Medulla oblongata (tissue), 1 donor: Measurements from ENCODE around the gene GAL3ST2.
"Not testable (repeated sequence)": the region's sequence is repeated elsewhere in the genome, so short reads cannot be mapped to it uniquely, and the experiment has no call there.

Source experiments
- DNase-seq: peaks from one replicate; pipeline ENCODE4 v3.0.0-alpha.2; 2015; ENCODE audit errors: extremely low spot score

GAL3ST2 gene

GRCh38 chr2:241776336-241777169, at the start of gene GAL3ST2:
GAL3ST2 (plus strand) TSS chr2:241776822; CDS start chr2:241776956, 134 bp downstream.
- no peak for DNase-seq

- no peak for DNase-seq
These were observed 48.6 kb upstream of the GAL3ST2 start for GRCh38 chr2:241728000-241728399.

DNA sequence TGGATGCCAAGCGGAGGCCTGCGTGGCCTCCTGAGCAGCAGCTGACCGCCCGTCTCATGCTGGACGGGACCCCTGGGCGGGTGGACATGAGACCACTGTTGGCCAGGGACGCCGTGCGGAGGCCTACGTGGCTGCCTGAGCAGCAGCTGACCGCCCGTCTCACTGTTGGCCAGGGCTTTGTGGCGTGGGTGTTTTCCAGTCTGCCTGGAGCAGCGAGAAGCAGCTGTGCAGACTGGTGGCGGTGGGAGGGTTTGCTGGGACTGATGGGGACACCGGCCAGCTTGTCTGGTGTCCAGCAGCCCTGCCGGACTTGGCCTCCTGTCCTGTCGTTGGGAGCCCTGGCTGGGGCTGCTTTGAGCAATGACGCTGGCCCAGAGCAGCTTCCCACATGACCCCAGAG, 48.0 kb upstream of the GAL3ST2 start:
- DNase-seq: peak; percentile 61

DNA sequence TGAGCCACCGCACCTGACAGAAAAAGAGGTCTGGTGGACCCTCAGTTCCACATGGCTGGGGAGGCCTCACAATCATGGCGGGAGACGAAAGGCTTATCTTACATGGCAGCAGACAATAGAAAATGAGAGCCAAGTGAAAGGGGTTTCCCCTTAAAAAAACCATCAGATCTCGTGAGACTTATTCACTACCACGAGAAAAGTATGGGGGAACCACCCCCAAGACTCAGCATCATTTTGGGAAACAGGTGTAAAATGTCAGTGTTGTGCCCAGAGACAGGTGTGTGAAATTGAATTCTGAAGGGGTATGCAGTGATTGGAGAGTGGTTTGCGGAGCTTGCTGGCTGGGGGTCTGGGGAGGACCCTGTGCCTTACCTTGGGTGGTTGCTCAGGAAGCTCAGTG, 46.8 kb upstream of the GAL3ST2 start:
- no peak for DNase-seq

- DNase-seq: no peak
These were observed 45.8 kb upstream of the GAL3ST2 start for GRCh38 chr2:241730671-241731293.

- peak; percentile 25 for DNase-seq
These were observed 44.0 kb upstream of the GAL3ST2 start for GRCh38 chr2:241732513-241733186.

DNA sequence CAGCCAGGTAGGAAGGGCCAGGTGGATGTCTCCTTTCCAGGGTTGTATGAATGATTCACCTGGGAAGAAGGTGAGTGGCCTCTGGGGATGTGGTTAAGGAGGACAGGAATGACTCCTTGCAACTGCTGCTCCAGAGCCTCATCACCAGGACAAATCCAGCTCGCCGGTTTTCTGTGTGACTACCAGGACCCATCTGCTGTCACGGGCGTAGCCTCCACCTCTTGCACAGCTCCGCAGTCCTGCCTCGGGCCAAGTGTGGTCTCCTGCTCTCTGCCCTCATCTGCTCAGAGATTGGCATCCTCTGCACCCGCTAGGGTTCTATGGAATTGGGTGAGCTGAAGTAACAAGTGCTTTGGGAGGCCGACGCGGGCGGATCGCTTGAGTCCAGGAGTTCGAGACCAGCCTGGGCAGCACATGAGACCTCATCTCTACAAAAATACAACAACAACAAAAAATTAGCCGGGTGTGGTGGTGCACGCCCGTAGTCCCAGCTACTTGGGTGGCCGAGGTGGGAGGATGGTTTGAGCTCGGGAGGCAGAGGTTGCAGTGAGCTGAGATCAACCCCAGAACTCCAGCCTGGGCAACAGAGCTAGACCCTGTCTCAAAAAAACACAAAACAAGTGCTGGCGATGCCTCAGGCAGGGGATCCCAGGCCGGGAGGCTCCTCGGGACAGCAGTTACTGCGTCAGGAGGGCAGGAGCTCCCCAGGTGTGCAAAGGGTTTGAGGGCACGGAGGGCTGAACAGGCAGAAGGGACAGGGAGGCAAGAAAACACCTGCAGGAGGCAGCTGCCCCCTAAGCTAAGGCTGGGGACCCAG, 43.0 kb upstream of the GAL3ST2 start:
- DNase-seq: peak; percentile 4

DNA sequence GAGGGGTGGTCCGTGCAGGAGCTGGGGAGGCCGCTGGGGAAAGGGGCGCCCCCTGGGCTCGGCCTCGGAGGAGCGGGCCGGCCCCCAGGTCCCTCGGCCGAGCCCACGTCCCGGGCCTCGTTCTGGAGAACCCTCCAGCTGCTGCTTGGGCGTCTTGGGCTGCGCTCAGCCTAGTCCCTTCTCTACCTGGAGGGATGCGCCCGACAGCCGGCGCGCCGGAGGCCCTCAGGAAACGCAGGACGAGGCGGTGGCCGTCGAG, 42.5 kb upstream of the GAL3ST2 start:
- no peak for DNase-seq

- DNase-seq: peak; percentile 92
These were observed 42.0 kb upstream of the GAL3ST2 start, which contains the start of gene D2HGDH for GRCh38 chr2:241734467-241735208. D2HGDH (plus strand) TSS chr2:241734630; CDS start chr2:241735225, 595 bp downstream.

GRCh38 chr2:241736111-241736510, 40.5 kb upstream of the GAL3ST2 start:
- no peak for DNase-seq

- no peak for DNase-seq
These were observed 38.5 kb upstream of the GAL3ST2 start for GRCh38 chr2:241738040-241738686.

DNA sequence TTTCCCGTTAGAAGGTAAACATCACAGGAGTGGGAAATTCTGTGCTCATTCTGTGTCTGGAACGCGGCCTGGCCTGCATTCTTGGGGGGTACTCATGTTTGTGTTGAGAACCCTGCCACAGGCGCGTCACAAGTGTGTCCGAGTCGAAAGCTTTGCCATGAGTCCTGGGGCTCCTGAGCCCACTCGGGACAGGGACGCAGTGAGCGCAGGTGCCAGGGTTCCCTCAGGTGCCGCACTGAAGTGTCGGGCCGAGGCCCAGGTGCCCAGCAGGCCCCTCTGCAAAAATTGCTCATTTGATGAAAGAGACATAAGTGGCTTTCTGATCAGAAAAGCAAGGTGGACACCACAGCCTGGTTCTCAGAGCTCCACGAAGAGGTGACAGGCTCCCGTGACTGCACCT, 37.4 kb upstream of the GAL3ST2 start:
- DNase-seq: no peak

DNA sequence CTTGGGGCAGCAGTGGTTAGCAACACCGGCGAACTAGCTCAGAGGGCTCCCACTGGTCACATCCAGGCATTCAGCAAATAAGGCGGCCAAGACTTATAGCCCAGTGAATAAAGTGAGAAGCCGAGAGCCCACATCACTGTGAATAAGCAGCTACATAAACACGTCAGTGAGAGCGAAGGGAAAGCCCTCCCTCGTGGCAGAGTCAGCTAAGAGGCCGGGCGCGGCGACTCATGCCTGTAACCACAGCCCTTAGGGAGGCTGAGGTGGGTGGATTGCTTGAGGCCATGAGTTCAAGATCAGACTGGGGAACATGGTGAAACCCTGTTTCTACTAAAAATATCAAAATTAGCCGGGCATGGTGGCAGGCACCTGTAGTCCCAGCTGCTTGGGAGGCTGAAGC, 37.0 kb upstream of the GAL3ST2 start:
- DNase-seq: no peak

GRCh38 chr2:241741016-241741415, 35.6 kb upstream of the GAL3ST2 start:
- no peak for DNase-seq

- DNase-seq: no peak
These were observed 34.2 kb upstream of the GAL3ST2 start for GRCh38 chr2:241742320-241742939.

- DNase-seq: not testable (repeated sequence)
These were observed 33.6 kb upstream of the GAL3ST2 start for GRCh38 chr2:241743008-241743407.

DNA sequence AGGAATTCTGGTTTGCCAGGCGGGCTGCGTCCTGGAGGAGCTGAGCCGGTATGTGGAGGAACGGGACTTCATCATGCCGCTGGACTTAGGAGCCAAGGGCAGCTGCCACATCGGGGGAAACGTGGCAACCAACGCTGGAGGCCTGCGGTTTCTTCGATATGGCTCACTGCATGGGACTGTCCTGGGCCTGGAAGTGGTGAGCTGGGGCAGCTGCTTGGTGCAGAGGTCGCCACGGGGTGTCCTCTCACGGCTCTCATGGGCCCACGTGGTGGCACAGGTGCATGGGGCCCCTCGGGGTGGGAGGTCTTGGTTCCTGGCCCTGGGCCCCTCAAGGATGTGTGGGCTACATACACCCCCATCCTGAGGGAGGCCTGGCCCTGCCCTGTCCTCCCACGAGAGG, 33.0 kb upstream of the GAL3ST2 start:
- DNase-seq: no peak

- no peak for DNase-seq
These were observed 32.4 kb upstream of the GAL3ST2 start for GRCh38 chr2:241744028-241744754.

DNA sequence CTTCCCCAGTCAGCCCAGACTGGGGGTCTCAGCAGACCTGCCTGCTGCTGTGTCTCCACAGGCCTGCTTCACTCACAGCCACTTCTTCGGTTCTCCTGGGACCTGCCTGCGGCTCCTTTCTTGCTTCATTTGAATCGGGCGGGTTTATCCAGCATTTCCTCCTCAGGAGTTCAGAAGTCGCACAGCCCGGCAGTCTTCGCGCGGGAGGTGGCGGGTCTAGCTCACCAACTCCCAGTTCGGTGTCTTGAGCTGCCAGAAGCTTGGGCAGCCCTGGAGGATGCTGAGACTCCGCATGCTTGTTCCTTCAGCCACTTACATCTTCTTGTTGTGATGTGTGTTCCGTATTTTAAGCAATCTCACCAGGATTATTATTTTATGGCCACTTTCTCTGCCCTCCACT, 31.3 kb upstream of the GAL3ST2 start:
- DNase-seq: no peak

DNA sequence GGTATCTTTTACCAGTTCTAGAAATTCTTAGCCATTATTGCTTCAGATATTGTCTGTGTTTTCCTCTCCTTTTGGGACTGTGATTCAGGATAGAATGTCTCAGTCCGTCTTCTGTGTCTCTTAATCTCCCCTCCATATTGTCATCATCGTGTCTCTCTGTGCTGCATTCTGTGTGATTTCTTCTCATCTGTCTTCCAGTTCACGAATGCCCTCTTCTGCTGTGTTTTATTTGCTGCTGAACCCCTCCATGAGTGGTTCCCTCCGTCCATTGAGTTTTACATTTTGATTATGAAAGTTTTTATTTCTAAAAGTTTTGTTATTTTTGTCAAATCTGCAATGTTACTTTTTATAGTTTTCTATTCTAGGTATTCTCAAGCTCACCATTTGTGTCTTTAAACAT, 30.5 kb upstream of the GAL3ST2 start:
- no peak for DNase-seq
